ENCODE measurements around the gene HPSE. TPM values are rescaled to one million over a fixed set of nuclear protein-coding genes. Genes with fewer than 3 reads are reported as not detected.

Gene HPSE
- total and polyA plus RNA-seq, 2 of the 8 experiments (the other 6 are each of a cell fraction or from before 2014, with no cell fraction given): 1.5 to 5.0 TPM

DNA sequence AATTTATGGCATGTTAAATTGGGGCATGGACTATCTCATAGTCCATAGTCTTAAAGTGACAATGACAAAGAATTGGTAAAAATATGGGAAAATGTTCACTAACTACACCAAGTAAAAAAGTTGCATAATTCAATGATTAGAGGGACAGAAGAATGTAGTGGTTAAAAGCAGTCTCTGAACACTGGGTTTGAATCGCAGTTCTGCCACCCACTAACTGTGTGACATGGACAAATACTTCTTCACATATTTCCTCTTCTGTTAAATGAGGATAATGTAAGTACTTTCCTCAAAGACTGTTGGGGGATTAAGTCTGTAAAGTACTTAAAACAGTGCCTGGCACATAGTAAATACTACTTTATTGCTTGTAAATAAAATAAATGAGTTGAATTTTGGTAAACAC, 65.4 kb downstream of the HPSE start (continued):
- TF ChIP-seq MAFK (IDR thresholded peaks at IDR 0.05; ENCODE audit: low read depth, low read length): no peak
- no peak for TF ChIP-seq FOSL1 (IDR thresholded peaks at IDR 0.05; ENCODE audit: insufficient read depth, low read depth, low read length)
- TF ChIP-seq ATF3 (IDR thresholded peaks at IDR 0.05; ENCODE audit: insufficient read depth, low read depth, low read length): no peak
- TF ChIP-seq CBX5 (IDR thresholded peaks at IDR 0.05; ENCODE audit: low read depth, low read length): no peak
- TF ChIP-seq RAD21 (IDR thresholded peaks at IDR 0.05 in 1 of 2, conservative IDR thresholded peaks at IDR 0.05 in 1 of 2; ENCODE audit: low read depth in 2 of 2, low read length in 2 of 2): no peak
